Activated CD8-positive, alpha-beta memory T cell treated with anti-CD3 and anti-CD28 coated beads, Interleukin-2, amount 50 U/mL, for 1 hour (primary cell): ENCODE results near the gene INPP5D.
"Not testable (repeated sequence)": the region's sequence is repeated elsewhere in the genome, so short reads cannot be mapped to it uniquely, and the experiment has no call there.

Experiments used
- DNase-seq: peaks from one replicate; pipeline ENCODE4 v3.0.0-alpha.2; 2020; ENCODE audit errors: extremely low read depth

Gene INPP5D

DNA sequence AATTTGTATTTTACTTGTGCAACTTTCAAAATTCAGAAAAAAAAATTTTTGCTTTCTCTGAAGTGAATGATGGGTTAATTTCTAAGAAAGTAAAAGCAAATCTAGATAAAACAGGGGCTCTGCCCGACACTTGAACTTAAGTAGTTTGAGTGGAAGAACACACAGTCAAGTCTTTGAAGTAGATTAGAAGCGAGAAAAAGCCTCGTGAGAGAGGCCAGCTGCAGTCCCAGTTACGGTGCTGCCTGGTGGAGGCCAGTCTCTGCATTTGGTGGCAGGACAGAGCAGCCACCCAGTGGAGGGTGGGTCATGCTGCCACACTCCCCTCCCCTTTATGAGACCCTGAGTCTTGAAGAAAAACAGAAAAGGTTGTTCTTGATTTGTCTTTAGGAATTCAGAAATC lies 81.8 kb downstream of the INPP5D start:
- no peak for DNase-seq

DNA sequence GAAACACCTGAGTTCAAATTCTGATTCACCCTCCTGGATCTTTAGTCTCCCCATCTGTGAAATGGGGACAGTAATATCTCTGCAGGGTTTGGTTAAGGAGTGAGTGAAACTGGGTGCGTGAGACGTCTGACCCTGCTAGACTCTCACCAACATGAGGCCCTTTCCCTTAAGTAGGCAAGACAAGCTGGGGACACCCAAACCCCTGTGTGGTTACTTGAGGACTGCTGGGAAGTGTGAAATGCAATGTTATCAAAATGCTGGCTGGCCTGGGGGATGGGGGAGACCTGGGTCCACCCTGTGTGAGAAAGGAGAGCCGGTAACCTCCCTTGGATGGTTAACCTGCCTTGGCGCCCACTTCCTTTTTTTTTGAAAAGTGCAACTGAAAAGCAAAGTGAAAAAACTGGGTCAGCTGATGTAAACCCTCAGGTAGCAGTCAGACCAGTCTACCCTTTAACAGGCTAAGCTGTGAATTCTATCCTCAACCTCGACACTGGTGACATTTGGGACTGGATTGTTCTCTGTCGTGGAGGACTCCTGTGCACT lies 82.3 kb downstream of the INPP5D start:
- DNase-seq: no peak

DNA sequence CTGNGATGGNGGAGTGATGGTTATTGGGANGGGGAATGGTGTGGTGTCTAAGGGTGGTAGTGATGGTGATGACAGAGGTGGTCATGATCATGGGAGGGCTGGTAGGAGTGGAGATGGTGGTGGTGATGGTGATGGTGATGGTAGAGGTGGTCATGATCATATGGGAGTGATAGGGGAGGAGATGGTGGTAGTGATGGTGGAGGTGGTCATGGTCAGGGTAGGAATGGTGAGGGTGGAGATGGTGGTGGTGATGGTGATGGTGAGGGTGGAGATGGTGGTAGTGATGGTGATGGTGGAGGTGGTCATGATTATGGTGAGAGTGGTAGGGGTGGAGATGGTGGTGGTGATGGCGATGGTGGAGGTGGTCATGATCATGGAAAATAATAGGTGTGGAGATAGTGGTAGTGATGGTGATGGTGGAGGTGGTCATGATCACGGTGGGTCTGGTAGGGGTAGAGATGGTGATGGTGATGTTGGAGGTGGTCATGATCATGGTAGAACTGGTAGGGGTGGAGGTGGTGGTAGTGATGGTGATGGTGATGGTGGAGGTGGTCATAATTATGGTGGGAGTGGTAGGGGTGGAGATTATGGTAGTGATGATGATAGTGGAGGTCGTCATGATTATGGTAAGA lies 83.7 kb downstream of the INPP5D start:
- DNase-seq: no peak

- DNase-seq: no peak
Observed at GRCh38 chr2:233145726-233146125, 85.6 kb downstream of the INPP5D start.

DNA sequence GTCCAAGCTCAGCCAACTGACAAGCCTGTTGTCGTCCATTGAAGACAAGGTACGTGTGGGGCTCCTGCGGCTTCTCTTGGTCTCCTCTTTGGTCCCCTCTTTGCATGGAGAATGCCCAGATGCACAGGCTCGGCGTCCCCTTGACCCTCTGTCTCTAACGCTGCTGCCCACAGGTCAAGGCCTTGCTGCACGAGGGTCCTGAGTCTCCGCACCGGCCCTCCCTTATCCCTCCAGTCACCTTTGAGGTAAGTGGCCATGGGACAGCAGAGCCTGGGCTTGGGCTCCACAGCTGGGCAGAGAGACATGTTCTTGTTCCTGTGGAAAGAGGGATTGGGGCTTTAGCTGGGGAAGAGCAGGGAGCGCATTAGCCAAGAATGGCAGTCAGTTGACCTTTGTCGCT lies 86.1 kb downstream of the INPP5D start:
- DNase-seq: no peak

DNA sequence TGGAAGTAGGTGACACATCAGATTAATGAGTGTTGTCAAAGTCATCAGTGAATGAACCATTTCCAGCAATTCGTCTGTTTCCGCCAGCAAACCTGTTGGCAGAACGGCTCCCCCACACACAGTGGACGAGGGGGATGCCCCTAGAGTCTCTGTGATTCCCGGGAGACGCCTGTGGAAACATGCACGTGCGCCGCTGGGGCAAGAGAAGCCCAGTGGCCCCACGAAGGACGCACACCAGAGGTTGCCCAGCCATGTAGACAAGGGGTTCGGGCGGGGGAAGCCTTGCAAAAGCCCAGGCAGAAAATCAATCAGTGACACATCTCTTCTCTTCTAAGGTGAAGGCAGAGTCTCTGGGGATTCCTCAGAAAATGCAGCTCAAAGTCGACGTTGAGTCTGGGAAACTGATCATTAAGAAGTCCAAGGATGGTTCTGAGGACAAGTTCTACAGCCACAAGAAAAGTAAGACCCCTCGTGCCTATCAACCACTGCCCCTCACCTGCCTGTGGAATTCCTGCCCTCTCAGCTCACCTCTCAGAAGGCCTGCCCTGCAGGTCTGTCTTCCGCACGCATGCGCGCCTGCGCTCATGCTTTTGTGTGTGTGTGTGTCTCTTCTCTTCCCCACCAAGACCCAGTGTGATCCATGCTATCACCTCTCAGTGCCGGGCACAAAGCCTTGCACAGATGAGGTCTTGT lies 87.1 kb downstream of the INPP5D start:
- DNase-seq: no peak

DNA sequence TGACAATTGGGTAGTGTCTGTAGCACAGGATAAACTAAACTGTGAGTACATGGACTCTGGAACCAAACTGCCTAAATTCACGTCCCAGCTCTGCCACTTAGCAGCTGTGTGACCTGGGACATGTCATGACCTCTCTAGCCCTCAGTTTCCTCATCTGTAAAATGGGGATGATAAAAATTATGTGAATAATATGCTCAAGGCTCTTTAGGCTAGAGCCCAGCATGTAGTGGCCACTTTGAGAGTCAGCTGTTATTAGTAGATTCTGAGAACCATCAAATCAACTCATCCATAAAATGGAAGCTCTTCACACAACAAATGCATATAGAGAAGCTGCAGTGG lies 87.7 kb downstream of the INPP5D start:
- DNase-seq: no peak

- DNase-seq: no peak
Observed at GRCh38 chr2:233148354-233148753, 88.2 kb downstream of the INPP5D start.

GRCh38 chr2:233152541-233152940 lies 92.4 kb downstream of the INPP5D start:
- no peak for DNase-seq

- DNase-seq: no peak
Observed at GRCh38 chr2:233153146-233153798, 93.1 kb downstream of the INPP5D start.

- no peak for DNase-seq
Observed at GRCh38 chr2:233156001-233156400, 95.9 kb downstream of the INPP5D start.

DNA sequence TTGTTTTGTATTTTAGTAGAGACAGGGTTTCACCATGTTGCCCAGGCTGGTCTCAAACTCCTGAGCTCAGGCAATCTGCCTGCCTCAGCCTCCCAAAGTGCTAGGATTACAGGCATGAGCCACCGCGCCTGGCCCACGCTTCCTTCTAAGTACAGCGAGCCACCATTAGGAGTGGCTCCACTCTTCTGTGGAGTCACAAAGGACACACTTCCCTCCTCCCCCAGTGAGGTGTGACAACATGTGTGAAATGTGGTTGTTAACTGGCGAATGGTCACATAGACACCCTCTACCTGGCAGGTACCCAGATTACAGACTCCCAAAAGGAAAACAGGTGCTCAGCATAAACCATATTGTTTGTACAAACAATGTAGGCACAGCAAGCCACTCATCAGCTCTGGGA lies 96.3 kb downstream of the INPP5D start:
- not testable (repeated sequence) for DNase-seq

GRCh38 chr2:233161730-233162129 lies 101.6 kb downstream of the INPP5D start:
- no peak for DNase-seq

- DNase-seq: no peak
Observed at GRCh38 chr2:233162770-233163169, 102.6 kb downstream of the INPP5D start.

DNA sequence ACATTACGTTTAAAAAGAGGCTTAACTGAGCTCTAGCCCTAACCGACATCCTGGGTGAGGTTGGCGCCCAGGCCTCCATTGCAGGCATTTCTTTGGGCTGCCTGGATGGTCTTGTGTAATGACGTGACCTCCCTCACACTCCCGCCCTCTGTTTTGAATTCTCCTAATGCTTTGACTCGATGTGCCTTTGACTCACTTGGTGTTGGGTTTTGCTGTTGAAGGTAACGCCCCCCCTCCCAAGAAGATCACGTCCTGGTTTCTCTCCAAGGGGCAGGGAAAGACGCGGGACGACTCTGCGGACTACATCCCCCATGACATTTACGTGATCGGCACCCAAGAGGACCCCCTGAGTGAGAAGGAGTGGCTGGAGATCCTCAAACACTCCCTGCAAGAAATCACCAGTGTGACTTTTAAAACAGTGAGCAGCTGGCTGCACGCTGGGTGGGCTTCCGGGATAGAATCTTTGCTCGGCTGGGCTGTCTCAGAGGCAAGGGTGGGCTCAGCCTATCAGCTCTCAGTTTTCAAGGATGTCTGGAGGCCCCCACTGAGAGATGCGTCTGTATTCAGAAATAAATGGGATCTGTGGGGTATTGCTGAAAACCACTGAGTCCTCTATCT lies 103.5 kb downstream of the INPP5D start:
- DNase-seq: no peak

DNA sequence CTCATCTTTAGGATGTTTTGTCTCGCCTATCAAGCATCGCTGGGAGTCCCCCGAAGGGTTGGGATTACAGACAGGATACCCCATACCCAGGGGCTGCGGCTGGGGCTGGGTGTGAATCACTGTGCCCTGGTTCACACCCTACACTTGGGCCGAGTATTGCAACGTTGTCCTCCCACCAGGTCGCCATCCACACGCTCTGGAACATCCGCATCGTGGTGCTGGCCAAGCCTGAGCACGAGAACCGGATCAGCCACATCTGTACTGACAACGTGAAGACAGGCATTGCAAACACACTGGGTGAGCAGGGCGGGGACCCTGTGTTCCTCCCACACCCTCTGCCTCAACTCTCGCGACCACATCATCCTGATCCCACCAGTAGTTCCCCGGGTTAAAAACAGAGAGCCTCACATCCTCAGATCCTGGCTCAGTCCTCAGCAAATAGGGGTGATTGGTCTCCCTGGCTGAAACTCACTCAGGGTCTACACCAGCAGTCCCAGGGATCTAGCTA lies 104.0 kb downstream of the INPP5D start:
- no peak for DNase-seq

DNA sequence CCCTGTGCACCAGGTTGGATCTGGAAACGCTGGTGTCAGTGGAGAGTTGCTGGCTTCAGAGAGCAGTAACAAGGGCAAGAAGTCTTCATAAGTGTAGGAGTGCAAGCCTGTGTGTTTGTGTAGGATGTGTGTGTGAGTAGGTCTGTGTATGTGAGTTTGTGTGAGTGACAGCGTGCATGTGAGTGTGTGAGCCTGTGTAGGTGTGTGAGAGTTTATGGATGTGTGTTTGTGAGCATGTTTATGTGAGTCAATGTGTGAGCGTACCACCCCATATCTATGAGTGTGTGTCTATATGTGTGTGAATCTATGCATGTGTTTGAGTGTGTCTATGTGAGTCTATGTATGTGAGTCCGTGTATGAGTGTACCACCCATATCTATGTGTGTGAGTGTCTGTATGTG lies 104.8 kb downstream of the INPP5D start:
- no peak for DNase-seq

GRCh38 chr2:233165543-233165894 lies 105.4 kb downstream of the INPP5D start:
- DNase-seq: no peak

DNA sequence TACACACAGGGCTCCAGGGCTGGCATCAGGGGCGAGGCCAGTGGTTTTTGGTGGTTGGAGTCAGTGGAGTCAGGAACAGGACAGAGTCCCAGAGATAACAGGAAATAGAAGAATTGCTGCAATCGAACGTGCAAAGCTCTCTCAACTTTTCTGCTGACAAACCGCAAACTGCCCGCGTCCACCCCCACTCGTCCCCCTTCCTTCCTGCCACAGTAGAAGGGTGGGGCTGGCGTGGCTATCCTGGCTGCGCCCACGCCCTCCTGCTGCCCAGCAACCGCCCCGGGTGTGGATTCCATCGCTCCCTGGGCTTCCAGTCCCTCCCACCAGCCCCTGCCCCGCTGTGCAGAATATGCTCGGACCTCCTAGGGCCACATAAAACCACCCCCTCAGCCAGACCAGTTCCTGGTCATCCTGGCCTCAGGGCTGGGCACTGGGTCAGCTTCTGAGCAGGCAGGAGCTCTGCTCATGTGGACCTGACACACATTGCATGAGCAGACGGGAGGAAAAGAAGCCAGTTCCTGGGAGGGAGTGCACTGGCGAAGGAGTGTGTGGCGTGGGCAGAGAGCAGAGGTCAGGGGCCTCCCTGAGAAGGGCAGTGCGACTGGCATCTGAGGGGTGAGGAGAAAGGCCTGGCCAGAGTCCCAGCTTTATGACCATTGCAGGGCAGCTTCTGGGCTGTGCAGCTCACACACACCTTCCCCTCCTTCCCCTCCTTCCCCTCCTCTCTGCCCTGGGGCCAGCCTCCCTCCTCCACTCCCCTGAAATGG lies 105.9 kb downstream of the INPP5D start:
- DNase-seq: no peak

GRCh38 chr2:233168445-233168844 lies 108.3 kb downstream of the INPP5D start:
- DNase-seq: no peak

GRCh38 chr2:233168919-233169318 lies 108.8 kb downstream of the INPP5D start:
- DNase-seq: no peak

DNA sequence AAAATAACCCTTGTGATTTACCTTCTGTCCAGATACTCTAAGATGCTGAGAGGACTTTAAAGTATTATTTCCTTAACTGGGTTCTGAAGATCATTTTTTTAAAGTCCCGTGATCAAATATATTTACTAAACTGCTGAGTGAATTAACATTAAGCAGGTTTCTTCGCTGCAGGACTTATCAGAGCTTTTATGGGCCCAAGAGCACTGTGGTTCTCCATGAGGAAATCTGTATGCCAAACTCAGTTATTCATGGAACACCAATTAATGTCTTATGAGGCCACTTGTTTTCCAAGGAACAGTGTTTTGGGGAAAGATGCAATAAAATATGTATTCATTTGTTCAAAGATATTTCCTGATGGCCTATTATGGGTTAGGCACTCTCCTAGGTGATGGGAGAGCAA lies 111.2 kb downstream of the INPP5D start:
- no peak for DNase-seq
